H9 (cell line): ENCODE data around the gene LPP. TPM values are rescaled to one million over a fixed set of nuclear protein-coding genes. Genes with fewer than 3 reads are reported as not detected.

ENCODE experiments used
- DNase-seq: peaks from one replicate; pipeline ENCODE4 v3.0.0-alpha.2; 2017
- H2AFZ ChIP-seq: one replicate; pipeline ENCODE4 v1.6.1; 2013; ENCODE audit warnings: mild to moderate bottlenecking, low read length, control low read depth, moderate library complexity
- H2AK5ac ChIP-seq: 2 replicates; pipeline ENCODE4 v1.6.1; 2013; ENCODE audit warnings: low read length, control low read depth, mixed read lengths; ENCODE audit not compliant: insufficient read length
- H2BK120ac ChIP-seq: one replicate; pipeline ENCODE4 v1.6.1; 2013; ENCODE audit warnings: low read depth, mild to moderate bottlenecking, low read length, control low read depth, inconsistent platforms; ENCODE audit not compliant: poor library complexity, severe bottlenecking
- H2BK12ac ChIP-seq: 2 replicates; pipeline ENCODE4 v1.6.1; 2013; ENCODE audit warnings: low read length, control low read depth, mixed read lengths, low read depth; ENCODE audit not compliant: insufficient read length
- H2BK15ac ChIP-seq: 2 replicates; pipeline ENCODE4 v1.6.1; 2013; ENCODE audit warnings: low read depth, low read length, control low read depth
- H2BK20ac ChIP-seq: one replicate; pipeline ENCODE4 v1.6.1; 2013; ENCODE audit warnings: low read depth, mild to moderate bottlenecking, low read length, control low read depth, inconsistent platforms; ENCODE audit not compliant: poor library complexity, severe bottlenecking
- H2BK5ac ChIP-seq: 2 replicates; pipeline ENCODE4 v1.6.1; 2013; ENCODE audit warnings: low read length, control low read depth, mixed read lengths; ENCODE audit not compliant: insufficient read length
- H3K14ac ChIP-seq: 2 replicates; pipeline ENCODE4 v1.6.1; 2013; ENCODE audit warnings: low read length, control low read depth; ENCODE audit not compliant: insufficient read depth
- H3K18ac ChIP-seq: 2 replicates; pipeline ENCODE4 v1.6.1; 2013; ENCODE audit warnings: low read depth, mild to moderate bottlenecking, mixed read lengths, low read length, control low read depth; ENCODE audit not compliant: insufficient read length
- H3K23ac ChIP-seq: 2 replicates; pipeline ENCODE4 v1.6.1; 2013; ENCODE audit warnings: low read length, control low read depth, mixed read lengths, low read depth; ENCODE audit not compliant: insufficient read length
- H3K23me2 ChIP-seq: 2 replicates; pipeline ENCODE4 v1.6.1; 2013; ENCODE audit warnings: low read depth, mild to moderate bottlenecking, mixed read lengths, low read length, control low read depth; ENCODE audit not compliant: insufficient read length, poor library complexity, severe bottlenecking
- H3K27ac ChIP-seq: 2 replicates; pipeline ENCODE4 v1.5.1; 2013; ENCODE audit warnings: low read length, control low read depth, mixed read lengths, low read depth; ENCODE audit not compliant: insufficient read length
- H3K27me3 ChIP-seq: 2 replicates; pipeline ENCODE4 v1.6.1; 2013; ENCODE audit warnings: low read length, control low read depth, inconsistent platforms; ENCODE audit not compliant: insufficient read depth
- H3K4ac ChIP-seq: 2 replicates; pipeline ENCODE4 v1.6.1; 2013; ENCODE audit warnings: low read depth, mild to moderate bottlenecking, control low read depth, inconsistent platforms, low read length, moderate library complexity
- H3K4me1 ChIP-seq: 2 replicates; pipeline ENCODE4 v1.6.1; 2013; ENCODE audit warnings: low read length, control low read depth, inconsistent platforms; ENCODE audit not compliant: insufficient read depth
- H3K4me2 ChIP-seq: 2 replicates; pipeline ENCODE4 v1.6.1; 2013; ENCODE audit warnings: low read length, control low read depth, mixed read lengths; ENCODE audit not compliant: insufficient read length, insufficient read depth
- H3K56ac ChIP-seq: 2 replicates; pipeline ENCODE4 v1.6.1; 2013; ENCODE audit warnings: low read depth, mild to moderate bottlenecking, mixed read lengths, low read length, control low read depth; ENCODE audit not compliant: insufficient read length
- H3K79me1 ChIP-seq: 2 replicates; pipeline ENCODE4 v1.6.1; 2013; ENCODE audit warnings: low read depth, mild to moderate bottlenecking, moderate library complexity, low read length, control low read depth, inconsistent platforms; ENCODE audit not compliant: insufficient read depth, poor library complexity, severe bottlenecking
- H3K79me2 ChIP-seq: 2 replicates; pipeline ENCODE4 v1.6.1; 2013; ENCODE audit warnings: low read length, control low read depth, inconsistent platforms; ENCODE audit not compliant: insufficient read depth
- H3K9ac ChIP-seq: 2 replicates; pipeline ENCODE4 v1.6.1; 2013; ENCODE audit warnings: low read length, control low read depth, mixed read lengths; ENCODE audit not compliant: insufficient read length; ENCODE audit errors: extremely low read depth
- H3K9me3 ChIP-seq: one replicate; pipeline ENCODE4 v1.6.1; 2013; ENCODE audit warnings: low read depth, low read length, inconsistent platforms; ENCODE audit not compliant: control insufficient read depth
- H3T11ph ChIP-seq: one replicate; pipeline ENCODE4 v1.6.1; 2013; ENCODE audit warnings: mild to moderate bottlenecking, low read length, control low read depth, inconsistent platforms
- H4K20me1 ChIP-seq: one replicate; pipeline ENCODE4 v1.6.1; 2013; ENCODE audit not compliant: control insufficient read depth, insufficient read length, insufficient read depth
- H4K5ac ChIP-seq: 2 replicates; pipeline ENCODE4 v1.6.1; 2013; ENCODE audit warnings: low read depth, mild to moderate bottlenecking, mixed read lengths, low read length, control low read depth; ENCODE audit not compliant: insufficient read length
- H4K8ac ChIP-seq: replicated peaks from 2 replicates; pipeline ENCODE4 v1.6.1; 2013; ENCODE audit warnings: low read length, control low read depth, mixed read lengths, low read depth; ENCODE audit not compliant: insufficient read length
- H4K91ac ChIP-seq: 2 replicates; pipeline ENCODE4 v1.6.1; 2013; ENCODE audit warnings: low read depth, mild to moderate bottlenecking, moderate library complexity, mixed read lengths, low read length, control low read depth; ENCODE audit not compliant: insufficient read length
- H3K27ac Mint-ChIP-seq, 3 experiments: 2 replicates in 2 of 3; 3 replicates in 1 of 3; pipeline ENCODE4 v1.8.0; 2020 to 2021; ENCODE audit warnings: mixed read lengths in 3 of 3, mild to moderate bottlenecking in 1 of 3, moderate library complexity in 1 of 3
- H3K27me3 Mint-ChIP-seq: 2 replicates; pipeline ENCODE4 v1.8.0; 2021; ENCODE audit warnings: low read depth, mild to moderate bottlenecking, moderate library complexity, mixed read lengths
- H3K36me3 Mint-ChIP-seq, 3 experiments: 2 replicates in 2 of 3; 3 replicates in 1 of 3; pipeline ENCODE4 v1.8.0; 2020 to 2021; ENCODE audit warnings: low read depth in 3 of 3, mixed read lengths in 3 of 3; ENCODE audit not compliant: insufficient read depth in 1 of 3
- H3K4me1 Mint-ChIP-seq, 2 experiments: 2 replicates each; pipeline ENCODE4 v1.8.0; 2020; ENCODE audit warnings: mixed read lengths in 2 of 2
- H3K4me3 Mint-ChIP-seq, 2 experiments: 2 replicates in 1 of 2; 3 replicates in 1 of 2; pipeline ENCODE4 v1.8.0; 2020 to 2021; ENCODE audit warnings: mild to moderate bottlenecking in 2 of 2, mixed read lengths in 2 of 2, moderate library complexity in 1 of 2
- H3K9me3 Mint-ChIP-seq, 2 experiments: 2 replicates in 1 of 2; 3 replicates in 1 of 2; pipeline ENCODE4 v1.8.0; 2020; ENCODE audit warnings: mild to moderate bottlenecking in 2 of 2, mixed read lengths in 2 of 2, moderate library complexity in 1 of 2
- CTCF ChIP-seq: fragments of 200-600 bp; sonication (generic); conservative IDR thresholded peaks from 3 replicates; pipeline ENCODE4 v1.8.0; 2021; ENCODE audit warnings: antibody characterized with exemption, mild to moderate bottlenecking
- WGBS: extraction: QIAGEN DNeasy Blood & Tissue Kit; methylation state at CpG from one replicate; pipeline ENCODE4 v1.1.7; 2013; ENCODE audit warnings: missing lambda C conversion rate, low lambda C conversion rate, mixed read lengths; ENCODE audit not compliant: insufficient read length; ENCODE audit errors: extremely low coverage; 5-methylcytosine and 5-hydroxymethylcytosine counted together
- total RNA-seq: library from RNA; stranded (reverse); gene quantifications from 2 replicates; pipeline ENCODE4 v1.2.1, GENCODE V29; 2021

The LPP gene
- total RNA-seq, 1 experiment from 2014 or later: 64.6 TPM

- H3K9ac ChIP-seq: no peak overlapping the region
Observed at GRCh38 chr3:188157407-188157806, 3.5 kb downstream of the LPP start.

More at GRCh38 chr3:188157407-188157806, 3.5 kb downstream of the LPP start:
- Mint-ChIP-seq H3K27me3 (peaks cover 5% of the 10 kb centered on the region), H3K9me3 (no peaks in the 10 kb centered on the region; a peak in 1 of 5 replicates), H3K4me1 (peaks cover 51 to 54% of the 10 kb centered on the region in 2 experiments), H3K36me3 (peaks cover 0 to 2% (median 0%) of the 10 kb centered on the region in 3 experiments; a peak in 1 of 7 replicates), H3K4me3 (no peak overlapping the region), H3K27ac (peak overlapping the region in 1 of 3 experiments; percentile 19; a peak in 1 of 7 replicates)
- Histone ChIP-seq H3K23me2 (peaks cover 16% of the 10 kb centered on the region), H3K9me3 (no peaks in the 10 kb centered on the region), H2BK120ac (no peak overlapping the region), H2AK5ac (no peak overlapping the region), H3K14ac (no peak overlapping the region), H2BK15ac (no peak overlapping the region), H3K4me2 (no peak overlapping the region), H2BK12ac (no peak overlapping the region), H3K23ac (no peak overlapping the region), H4K91ac (no peak overlapping the region), H3K56ac (no peak overlapping the region), H2AFZ (no peak overlapping the region), H4K5ac (no peak overlapping the region), H3K27ac (no peak overlapping the region), H3K27me3 (no peaks in the 10 kb centered on the region), H3K79me2 (peaks cover 18% of the 10 kb centered on the region), H2BK5ac (no peak overlapping the region), H3K18ac (peak overlapping the region; percentile 29), H3K4me1 (peaks cover 5% of the 10 kb centered on the region; the same call in 1 of the 2 replicates), H2BK20ac (no peak overlapping the region), H3T11ph (no peak overlapping the region), H4K8ac (no peak overlapping the region), H4K20me1 (no peaks in the 10 kb centered on the region), H3K4ac (no peak overlapping the region), H3K79me1 (no peaks in the 10 kb centered on the region)
- no CpG with 5 or more reads among the region's 6 CpGs for WGBS
- no peak for TF ChIP-seq CTCF
- DNase-seq: no peak
